AG04450 (cell line): ENCODE measurements around the gene MIER2. TPM values are rescaled to one million over a fixed set of nuclear protein-coding genes. Genes with fewer than 3 reads are reported as not detected.

Experiments
- CTCF ChIA-PET: fragments of 300-600, 350-600 bp; formaldehyde crosslinking; extraction: SDS; loops from one replicate; lab custom pipeline; 2022; ENCODE audit warnings: antibody characterized with exemption, inconsistent platforms; lab: Charles Lee
- POLR2A ChIA-PET: fragments of 350-600 bp; formaldehyde crosslinking; extraction: SDS; loops from one replicate; lab custom pipeline; 2021; ENCODE audit warnings: antibody characterized with exemption, inconsistent platforms; lab: Yijun Ruan, JAX
- DNase-seq: peaks from one replicate; pipeline ENCODE4 v3.0.0-alpha.2; 2011; ENCODE audit warnings: low read depth, low spot score
- H3K27ac ChIP-seq: one replicate; pipeline ENCODE4 v1.5.1; 2012; ENCODE audit warnings: low read depth, low read length, control low read depth
- H3K27me3 ChIP-seq: one replicate; pipeline ENCODE4 v1.6.0; 2012; ENCODE audit warnings: low read length; ENCODE audit not compliant: control insufficient read depth, insufficient read depth
- H3K4me3 ChIP-seq: 2 replicates; pipeline ENCODE4 v1.5.1; 2011; ENCODE audit warnings: mild to moderate bottlenecking, low read depth, low read length, control low read depth
- H3K9me3 ChIP-seq: 2 replicates; pipeline ENCODE4 v1.5.1; 2012; ENCODE audit warnings: low read length; ENCODE audit not compliant: control insufficient read depth, insufficient read depth
- CTCF ChIP-seq: IDR thresholded peaks from 2 replicates; pipeline ENCODE4 v1.5.1; 2011; ENCODE audit warnings: low read depth, low read length, control low read depth, inconsistent platforms
- polyA plus RNA-seq: library from polyadenylated mRNA; depleted of rRNA; stranded (reverse); fragments of >200 nt; gene quantifications from 2 replicates; pipeline ENCODE4 v1.2.3, GENCODE V29; 2011

The MIER2 gene
- polyA plus RNA-seq, 1 experiment, result 14.5 TPM

GRCh38 chr19:336067-336614 is 8.5 kb downstream of the MIER2 start:
- CTCF ChIA-PET, result no interaction called here

GRCh38 chr19:335486-336066 is 9.0 kb downstream of the MIER2 start:
- H3K27ac ChIP-seq, result no peak overlapping the region
- no peak overlapping the region for H3K4me3 ChIP-seq
- no peak for TF ChIP-seq CTCF
- DNase-seq, result no peak
- peaks cover 5% of the 10 kb centered on the region for H3K9me3 ChIP-seq
- CTCF ChIA-PET, result interaction anchor here (1.3 kb wide), 1 partner anchor 40 kb away, joined by 5 read pairs; no protein-coding TSS in a partner anchor
- POLR2A ChIA-PET, result no interaction called here
- H3K27me3 ChIP-seq, result no peaks in the 10 kb centered on the region

More at GRCh38 chr19:336067-336614, 8.5 kb downstream of the MIER2 start:
- TF ChIP-seq CTCF, result no peak
- no peak overlapping the region for H3K27ac ChIP-seq
- H3K4me3 ChIP-seq, result no peak overlapping the region
- POLR2A ChIA-PET, result no interaction called here
- no peaks in the 10 kb centered on the region for H3K27me3 ChIP-seq
- H3K9me3 ChIP-seq, result peaks cover under 1% of the 10 kb centered on the region; the same call in 1 of the 2 replicates
- DNase-seq, result no peak

- ChIA-PET POLR2A (no interaction called here), CTCF (interaction anchor here (1.3 kb wide), 1 partner anchor 40 kb away, joined by 5 read pairs; no protein-coding TSS in a partner anchor)
- Histone ChIP-seq H3K27me3 (no peaks in the 10 kb centered on the region), H3K27ac (no peak overlapping the region), H3K9me3 (peaks cover 10% of the 10 kb centered on the region), H3K4me3 (no peak overlapping the region)
- no peak for TF ChIP-seq CTCF
- no peak for DNase-seq
These were observed 9.5 kb downstream of the MIER2 start for GRCh38 chr19:335072-335471.

DNA sequence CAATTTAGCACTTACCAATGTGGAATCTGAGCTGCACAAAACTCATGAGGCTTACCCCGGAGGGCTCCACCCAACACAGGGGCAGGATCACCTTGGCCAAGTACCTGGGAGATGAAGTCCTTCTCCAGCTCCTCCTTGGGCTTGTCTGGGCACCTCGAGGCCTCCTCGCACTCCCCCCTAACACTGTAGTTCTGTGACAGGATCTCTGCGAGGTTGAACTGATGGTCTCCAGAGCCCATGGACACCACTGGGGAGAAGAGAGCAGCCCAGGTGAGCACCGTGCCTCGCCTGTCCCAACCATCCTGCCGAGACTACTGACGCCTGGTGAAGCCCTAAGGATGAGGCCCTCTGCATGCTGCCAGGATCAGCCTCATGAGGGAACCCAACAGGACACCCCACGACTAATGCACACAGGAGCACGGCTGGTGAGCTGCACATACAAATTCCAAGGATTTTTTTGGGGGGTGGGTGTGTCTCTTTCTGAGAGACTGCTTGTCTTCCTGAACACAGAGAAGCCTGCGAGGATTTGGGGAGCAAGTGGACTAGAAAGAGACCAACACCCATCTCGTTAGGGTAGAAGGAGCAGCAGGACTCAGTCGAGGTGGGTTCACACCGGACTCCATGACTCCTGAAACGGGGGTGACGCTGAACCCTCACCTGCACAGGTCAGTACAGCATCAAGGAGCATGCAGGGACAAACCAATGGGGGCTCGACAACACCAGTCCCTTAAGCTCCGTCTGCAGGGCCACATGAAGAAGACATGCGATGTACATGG is 10.1 kb downstream of the MIER2 start:
- ChIA-PET POLR2A (no interaction called here), CTCF (interaction anchor here (1.3 kb wide), 1 partner anchor 39 kb away, joined by 5 read pairs; no protein-coding TSS in a partner anchor)
- H3K27ac ChIP-seq, result no peak overlapping the region
- DNase-seq, result no peak
- H3K27me3 ChIP-seq, result no peaks in the 10 kb centered on the region
- peaks cover 16% of the 10 kb centered on the region for H3K9me3 ChIP-seq
- H3K4me3 ChIP-seq, result no peak overlapping the region
- no peak for TF ChIP-seq CTCF

DNA sequence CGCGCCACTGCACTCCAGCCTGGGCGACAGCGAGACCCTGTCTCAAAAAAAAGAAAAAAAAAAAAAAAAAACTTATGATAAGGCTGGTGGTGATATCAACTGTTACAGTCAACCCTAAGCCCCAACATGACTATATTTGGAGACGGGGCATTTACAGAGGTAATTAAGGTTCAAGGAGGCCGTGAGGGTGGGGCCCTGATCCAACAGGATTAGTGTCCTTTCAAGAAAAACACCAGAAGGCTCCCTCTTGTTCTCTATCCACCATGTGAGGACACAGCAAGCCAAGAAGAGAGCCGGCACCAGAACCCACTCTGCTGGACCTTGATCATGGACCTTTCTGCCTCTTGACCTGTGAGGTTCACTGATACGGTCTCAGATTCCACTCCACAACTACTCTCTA is 14.1 kb downstream of the MIER2 start:
- H3K27me3 ChIP-seq, result no peaks in the 10 kb centered on the region
- no peak for DNase-seq
- TF ChIP-seq CTCF, result no peak
- no peak overlapping the region for H3K27ac ChIP-seq
- CTCF ChIA-PET, result no interaction called here
- peaks cover 44% of the 10 kb centered on the region for H3K9me3 ChIP-seq
- no peak overlapping the region for H3K4me3 ChIP-seq
- POLR2A ChIA-PET, result no interaction called here
